K562 (cell line): ENCODE data around the gene ANTKMT. TPM values are rescaled to one million over a fixed set of nuclear protein-coding genes. Genes with fewer than 3 reads are reported as not detected.

Experiments
- DACH1 ChIP-seq: fragments of 450-650 bp; IDR thresholded peaks from 2 replicates; pipeline ENCODE4 v1.6.1; 2018; ENCODE audit not compliant: partially characterized antibody
- FOXJ3 ChIP-seq: sonication (generic); formaldehyde crosslinking; IDR thresholded peaks from 2 replicates; pipeline ENCODE4 v1.4.0; 2020; ENCODE audit warnings: mild to moderate bottlenecking, missing genetic modification reagents
- GTF2F1 ChIP-seq: IDR thresholded peaks from 2 replicates; pipeline ENCODE4 v1.6.1; 2011; ENCODE audit warnings: low read depth, low read length, improper control_type of control experiment
- JUN ChIP-seq, 2 experiments: sonication (generic) in 1 of 2; formaldehyde crosslinking in 1 of 2; IDR thresholded peaks; 2 replicates each; pipeline versions ENCODE4 v1.6.1 to v1.8.0; 2012 to 2022; ENCODE audit warnings: borderline replicate concordance in 2 of 2, mild to moderate bottlenecking in 2 of 2, improper control_type of control experiment in 1 of 2, low read depth in 1 of 2, low read length in 1 of 2, missing genetic modification reagents in 1 of 2
- KDM1A ChIP-seq, 2 experiments: fragments of 450-650 bp; IDR thresholded peaks; 2 replicates each; pipeline ENCODE4 v1.6.1; 2016; ENCODE audit warnings: mild to moderate bottlenecking in 2 of 2
- NRF1 ChIP-seq, 2 experiments: fragments of 450-650 bp; IDR thresholded peaks in 1 of 2; conservative IDR thresholded peaks in 1 of 2; 2 replicates each; pipeline ENCODE4 v1.6.1; 2014; ENCODE audit warnings: mild to moderate bottlenecking in 2 of 2
- POLR2B ChIP-seq: fragments of 450-650 bp; IDR thresholded peaks from 2 replicates; pipeline ENCODE4 v1.6.1; 2018; ENCODE audit warnings: low read depth; ENCODE audit not compliant: partially characterized antibody
- SIN3B ChIP-seq: fragments of 450-650 bp; IDR thresholded peaks from 2 replicates; pipeline ENCODE4 v1.6.1; 2017; ENCODE audit warnings: low read depth, mild to moderate bottlenecking, moderate library complexity
- SP2 ChIP-seq: IDR thresholded peaks from 2 replicates; pipeline ENCODE4 v1.6.1; 2011; ENCODE audit warnings: mild to moderate bottlenecking, low read depth, low read length, moderate library complexity; ENCODE audit not compliant: poor library complexity, severe bottlenecking; ENCODE audit errors: extremely low read depth
- SRSF9 ChIP-seq: fragments of 200-400 bp; formaldehyde crosslinking; IDR thresholded peaks from 2 replicates; pipeline ENCODE4 v1.6.1; 2017; ENCODE audit warnings: low read depth, low read length, borderline replicate concordance
- ZKSCAN8 ChIP-seq: fragments of 200-800 bp; sonication (Bioruptor generic); IDR thresholded peaks from 2 replicates; pipeline ENCODE4 v1.6.1; 2016; ENCODE audit warnings: missing genetic modification characterization, missing compliant biosample characterization
- ZNF3 ChIP-seq: fragments of 250-450 bp; sonication (Bioruptor Pico); IDR thresholded peaks from 2 replicates; pipeline ENCODE4 v1.5.0; 2021; ENCODE audit warnings: mild to moderate bottlenecking, moderate library complexity
- polyA plus RNA-seq, 8 experiments: library from polyadenylated mRNA; depleted of rRNA in 4 of 8; stranded (reverse) in 5 of 8; unstranded in 3 of 8; fragments of >200 nt; fragmentation: Nextera tagmentation in 2 of 8; fragmentation: Illumina TruSeq in 1 of 8; extraction: Ambion mirVana in 2 of 8; extraction: Trizol in 1 of 8; gene quantifications; 2 replicates each; pipeline versions ENCODE4 v1.2.1 to v1.2.3, GENCODE V29; 2011 to 2014; ENCODE audit warnings: inconsistent platforms in 1 of 8, missing spikeins in 1 of 8
- total RNA-seq, 7 experiments: library from RNA; depleted of rRNA in 6 of 7; stranded (reverse); fragments of >200 nt in 6 of 7; fragmentation: Illumina TruSeq in 2 of 7; extraction: Trizol in 2 of 7; gene quantifications; 2 replicates each; pipeline versions ENCODE4 v1.2.1 to v1.2.3, GENCODE V29; 2011 to 2021; ENCODE audit warnings: low replicate concordance in 1 of 7
- TF ChIP-seq, protein P1 (sequence below): fragments of 450-650 bp; IDR thresholded peaks from 2 replicates; pipeline ENCODE4 v1.6.1; 2016; ENCODE audit warnings: low read depth
- TF ChIP-seq, protein P2 (sequence below), 2 experiments: fragments of 450-650 bp; IDR thresholded peaks; 2 replicates each; pipeline ENCODE4 v1.6.1; 2018; ENCODE audit warnings: mild to moderate bottlenecking in 2 of 2, low read depth in 1 of 2; ENCODE audit not compliant: partially characterized antibody in 2 of 2
- TF ChIP-seq, protein P3 (sequence below): fragments of 250-450 bp; sonication (Bioruptor Pico); IDR thresholded peaks from 2 replicates; pipeline ENCODE4 v1.5.0; 2021

ANTKMT gene
- total and polyA plus RNA-seq, 9 of the 15 experiments (the other 6 are each of a cell fraction or from before 2014, with no cell fraction given): 0.58 to 217 (median 19.1) TPM

DNA sequence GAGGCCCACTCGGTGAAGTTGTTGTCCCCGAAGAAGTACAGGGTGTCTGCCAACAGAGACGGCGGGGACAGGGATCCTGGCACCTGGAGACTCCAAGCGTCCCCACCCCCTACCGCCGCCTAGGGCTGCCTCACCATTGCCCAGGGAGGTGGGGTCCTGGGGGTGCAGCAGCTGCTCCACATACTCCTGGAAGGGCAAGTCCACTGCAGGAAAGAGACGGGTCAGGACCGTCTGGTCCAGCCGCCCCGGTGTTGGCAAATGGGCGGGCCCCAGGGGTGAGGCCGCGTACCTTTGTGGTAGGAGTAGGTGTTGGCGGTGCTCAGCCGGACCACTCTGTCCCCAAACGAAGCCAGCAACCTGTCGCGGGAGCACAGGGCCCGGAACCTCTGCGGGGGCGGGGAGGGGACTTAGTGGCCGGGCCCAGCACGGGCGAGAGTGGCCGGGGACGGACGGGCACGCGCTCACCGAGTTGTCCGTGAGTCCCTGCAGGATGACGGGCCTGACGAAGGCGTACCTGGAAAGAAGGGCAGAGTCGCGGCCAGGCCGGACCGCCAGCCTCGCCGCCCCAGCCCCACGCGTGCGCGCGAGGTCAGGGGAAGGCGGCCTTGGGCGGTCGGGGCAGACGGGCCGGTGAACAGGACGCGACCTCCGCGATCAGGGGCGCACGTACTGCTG lies 37.4 kb upstream of the ANTKMT start (continued):
- TF ChIP-seq, protein P1, sequence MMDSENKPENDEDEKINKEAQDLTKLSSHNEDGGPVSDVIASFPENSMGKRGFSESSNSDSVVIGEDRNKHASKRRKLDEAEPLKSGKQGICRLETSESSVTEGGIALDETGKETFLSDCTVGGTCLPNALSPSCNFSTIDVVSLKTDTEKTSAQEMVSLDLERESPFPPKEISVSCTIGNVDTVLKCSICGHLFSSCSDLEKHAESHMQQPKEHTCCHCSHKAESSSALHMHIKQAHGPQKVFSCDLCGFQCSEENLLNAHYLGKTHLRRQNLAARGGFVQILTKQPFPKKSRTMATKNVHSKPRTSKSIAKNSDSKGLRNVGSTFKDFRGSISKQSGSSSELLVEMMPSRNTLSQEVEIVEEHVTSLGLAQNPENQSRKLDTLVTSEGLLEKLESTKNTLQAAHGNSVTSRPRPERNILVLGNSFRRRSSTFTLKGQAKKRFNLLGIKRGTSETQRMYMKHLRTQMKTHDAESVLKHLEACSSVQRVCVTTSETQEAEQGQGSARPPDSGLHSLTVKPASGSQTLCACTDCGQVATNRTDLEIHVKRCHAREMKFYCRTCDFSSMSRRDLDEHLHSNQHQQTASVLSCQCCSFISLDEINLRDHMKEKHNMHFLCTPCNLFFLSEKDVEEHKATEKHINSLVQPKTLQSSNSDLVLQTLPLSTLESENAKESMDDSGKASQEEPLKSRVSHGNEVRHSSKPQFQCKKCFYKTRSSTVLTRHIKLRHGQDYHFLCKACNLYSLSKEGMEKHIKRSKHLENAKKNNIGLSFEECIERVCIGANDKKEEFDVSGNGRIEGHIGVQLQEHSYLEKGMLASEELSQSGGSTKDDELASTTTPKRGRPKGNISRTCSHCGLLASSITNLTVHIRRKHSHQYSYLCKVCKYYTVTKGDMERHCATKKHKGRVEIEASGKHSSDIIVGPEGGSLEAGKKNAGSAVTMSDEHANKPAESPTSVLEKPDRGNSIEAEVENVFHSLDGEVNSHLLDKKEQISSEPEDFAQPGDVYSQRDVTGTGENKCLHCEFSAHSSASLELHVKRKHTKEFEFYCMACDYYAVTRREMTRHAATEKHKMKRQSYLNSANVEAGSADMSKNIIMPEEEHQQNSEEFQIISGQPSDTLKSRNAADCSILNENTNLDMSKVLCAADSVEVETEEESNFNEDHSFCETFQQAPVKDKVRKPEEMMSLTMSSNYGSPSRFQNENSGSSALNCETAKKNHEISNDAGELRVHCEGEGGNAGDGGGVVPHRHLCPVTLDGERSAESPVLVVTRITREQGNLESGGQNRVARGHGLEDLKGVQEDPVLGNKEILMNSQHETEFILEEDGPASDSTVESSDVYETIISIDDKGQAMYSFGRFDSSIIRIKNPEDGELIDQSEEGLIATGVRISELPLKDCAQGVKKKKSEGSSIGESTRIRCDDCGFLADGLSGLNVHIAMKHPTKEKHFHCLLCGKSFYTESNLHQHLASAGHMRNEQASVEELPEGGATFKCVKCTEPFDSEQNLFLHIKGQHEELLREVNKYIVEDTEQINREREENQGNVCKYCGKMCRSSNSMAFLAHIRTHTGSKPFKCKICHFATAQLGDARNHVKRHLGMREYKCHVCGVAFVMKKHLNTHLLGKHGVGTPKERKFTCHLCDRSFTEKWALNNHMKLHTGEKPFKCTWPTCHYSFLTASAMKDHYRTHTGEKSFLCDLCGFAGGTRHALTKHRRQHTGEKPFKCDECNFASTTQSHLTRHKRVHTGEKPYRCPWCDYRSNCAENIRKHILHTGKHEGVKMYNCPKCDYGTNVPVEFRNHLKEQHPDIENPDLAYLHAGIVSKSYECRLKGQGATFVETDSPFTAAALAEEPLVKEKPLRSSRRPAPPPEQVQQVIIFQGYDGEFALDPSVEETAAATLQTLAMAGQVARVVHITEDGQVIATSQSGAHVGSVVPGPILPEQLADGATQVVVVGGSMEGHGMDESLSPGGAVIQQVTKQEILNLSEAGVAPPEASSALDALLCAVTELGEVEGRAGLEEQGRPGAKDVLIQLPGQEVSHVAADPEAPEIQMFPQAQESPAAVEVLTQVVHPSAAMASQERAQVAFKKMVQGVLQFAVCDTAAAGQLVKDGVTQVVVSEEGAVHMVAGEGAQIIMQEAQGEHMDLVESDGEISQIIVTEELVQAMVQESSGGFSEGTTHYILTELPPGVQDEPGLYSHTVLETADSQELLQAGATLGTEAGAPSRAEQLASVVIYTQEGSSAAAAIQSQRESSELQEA: no peak
- TF ChIP-seq SP2: no peak
- TF ChIP-seq POLR2B: peak; percentile 48
- TF ChIP-seq, protein P2, sequence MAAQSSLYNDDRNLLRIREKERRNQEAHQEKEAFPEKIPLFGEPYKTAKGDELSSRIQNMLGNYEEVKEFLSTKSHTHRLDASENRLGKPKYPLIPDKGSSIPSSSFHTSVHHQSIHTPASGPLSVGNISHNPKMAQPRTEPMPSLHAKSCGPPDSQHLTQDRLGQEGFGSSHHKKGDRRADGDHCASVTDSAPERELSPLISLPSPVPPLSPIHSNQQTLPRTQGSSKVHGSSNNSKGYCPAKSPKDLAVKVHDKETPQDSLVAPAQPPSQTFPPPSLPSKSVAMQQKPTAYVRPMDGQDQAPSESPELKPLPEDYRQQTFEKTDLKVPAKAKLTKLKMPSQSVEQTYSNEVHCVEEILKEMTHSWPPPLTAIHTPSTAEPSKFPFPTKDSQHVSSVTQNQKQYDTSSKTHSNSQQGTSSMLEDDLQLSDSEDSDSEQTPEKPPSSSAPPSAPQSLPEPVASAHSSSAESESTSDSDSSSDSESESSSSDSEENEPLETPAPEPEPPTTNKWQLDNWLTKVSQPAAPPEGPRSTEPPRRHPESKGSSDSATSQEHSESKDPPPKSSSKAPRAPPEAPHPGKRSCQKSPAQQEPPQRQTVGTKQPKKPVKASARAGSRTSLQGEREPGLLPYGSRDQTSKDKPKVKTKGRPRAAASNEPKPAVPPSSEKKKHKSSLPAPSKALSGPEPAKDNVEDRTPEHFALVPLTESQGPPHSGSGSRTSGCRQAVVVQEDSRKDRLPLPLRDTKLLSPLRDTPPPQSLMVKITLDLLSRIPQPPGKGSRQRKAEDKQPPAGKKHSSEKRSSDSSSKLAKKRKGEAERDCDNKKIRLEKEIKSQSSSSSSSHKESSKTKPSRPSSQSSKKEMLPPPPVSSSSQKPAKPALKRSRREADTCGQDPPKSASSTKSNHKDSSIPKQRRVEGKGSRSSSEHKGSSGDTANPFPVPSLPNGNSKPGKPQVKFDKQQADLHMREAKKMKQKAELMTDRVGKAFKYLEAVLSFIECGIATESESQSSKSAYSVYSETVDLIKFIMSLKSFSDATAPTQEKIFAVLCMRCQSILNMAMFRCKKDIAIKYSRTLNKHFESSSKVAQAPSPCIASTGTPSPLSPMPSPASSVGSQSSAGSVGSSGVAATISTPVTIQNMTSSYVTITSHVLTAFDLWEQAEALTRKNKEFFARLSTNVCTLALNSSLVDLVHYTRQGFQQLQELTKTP (IDR thresholded peaks at IDR 0.05; ENCODE audit: low read depth in 1 of 2, partially characterized antibody in 2 of 2): no peak
- TF ChIP-seq DACH1: no peak
- no peak for TF ChIP-seq ZKSCAN8 (CRISPR knock-in tag)
- no peak for TF ChIP-seq ZNF3
- TF ChIP-seq FOXJ3 (CRISPR knock-in tag): no peak
- TF ChIP-seq SRSF9: no peak
- TF ChIP-seq GTF2F1: no peak
- TF ChIP-seq, protein P3, sequence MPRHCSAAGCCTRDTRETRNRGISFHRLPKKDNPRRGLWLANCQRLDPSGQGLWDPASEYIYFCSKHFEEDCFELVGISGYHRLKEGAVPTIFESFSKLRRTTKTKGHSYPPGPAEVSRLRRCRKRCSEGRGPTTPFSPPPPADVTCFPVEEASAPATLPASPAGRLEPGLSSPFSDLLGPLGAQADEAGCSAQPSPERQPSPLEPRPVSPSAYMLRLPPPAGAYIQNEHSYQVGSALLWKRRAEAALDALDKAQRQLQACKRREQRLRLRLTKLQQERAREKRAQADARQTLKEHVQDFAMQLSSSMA: no peak; the same call in 1 of the 2 replicates
- no peak for TF ChIP-seq KDM1A (IDR thresholded peaks at IDR 0.05)
- no peak for TF ChIP-seq JUN (IDR thresholded peaks at IDR 0.05; ENCODE audit: borderline replicate concordance, low read depth, low read length)
- no peak; the same call in 1 of the 2 replicates for TF ChIP-seq JUN (CRISPR knock-in tag; IDR thresholded peaks at IDR 0.05; ENCODE audit: borderline replicate concordance)
- peak; percentile 60 to 71 for TF ChIP-seq NRF1 (conservative IDR thresholded peaks at IDR 0.05 in 1 of 2, IDR thresholded peaks at IDR 0.05 in 1 of 2)
- TF ChIP-seq SIN3B: no peak
